ENCODE data around the gene GAB3.
"Not testable (repeated sequence)": the region's sequence is repeated elsewhere in the genome, so short reads cannot be mapped to it uniquely, and the experiment has no call there.

Gene GAB3

GRCh38 chrX:154724993-154725756, 25.7 kb downstream of the GAB3 start:
- no peak for DNase-seq (ENCODE audit: low read depth, low spot score)

GRCh38 chrX:154721155-154721554, 29.7 kb downstream of the GAB3 start:
- no peak for DNase-seq (ENCODE audit: low read depth, low spot score)

GRCh38 chrX:154720067-154720466, 30.8 kb downstream of the GAB3 start:
- DNase-seq (ENCODE audit: low read depth, low spot score), result no peak

- DNase-seq (ENCODE audit: low read depth, low spot score), result peak; percentile 36
These were observed 31.7 kb downstream of the GAB3 start for GRCh38 chrX:154719132-154719675.

GRCh38 chrX:154718616-154719015, 32.3 kb downstream of the GAB3 start:
- no peak for DNase-seq (ENCODE audit: low read depth, low spot score)

- DNase-seq (ENCODE audit: low read depth, low spot score), result peak; percentile 67
These were observed 33.1 kb downstream of the GAB3 start for GRCh38 chrX:154717824-154718223.

- no peak for DNase-seq (ENCODE audit: low read depth, low spot score)
These were observed 35.1 kb downstream of the GAB3 start for GRCh38 chrX:154715825-154716224.

GRCh38 chrX:154714925-154715324, 36.0 kb downstream of the GAB3 start:
- peak; percentile 69 for DNase-seq (ENCODE audit: low read depth, low spot score)

GRCh38 chrX:154712781-154713740, 37.8 kb downstream of the GAB3 start:
- peak; percentile 79 for DNase-seq (ENCODE audit: low read depth, low spot score)

GRCh38 chrX:154711264-154711663, 39.6 kb downstream of the GAB3 start:
- DNase-seq (ENCODE audit: low read depth, low spot score), result no peak

GRCh38 chrX:154710309-154710708, 40.6 kb downstream of the GAB3 start:
- no peak for DNase-seq (ENCODE audit: low read depth, low spot score)

- no peak for DNase-seq (ENCODE audit: low read depth, low spot score)
These were observed 52.1 kb downstream of the GAB3 start for GRCh38 chrX:154698630-154699248.

GRCh38 chrX:154696676-154697045, 54.2 kb downstream of the GAB3 start:
- DNase-seq (ENCODE audit: low read depth, low spot score), result no peak

- peak; percentile 54 for DNase-seq (ENCODE audit: low read depth, low spot score)
These were observed 54.8 kb downstream of the GAB3 start for GRCh38 chrX:154695911-154696675.

GRCh38 chrX:154693394-154693793, 57.5 kb downstream of the GAB3 start:
- no peak for DNase-seq (ENCODE audit: low read depth, low spot score)

GRCh38 chrX:154690438-154690837, 60.4 kb downstream of the GAB3 start:
- not testable (repeated sequence) for DNase-seq (ENCODE audit: low read depth, low spot score)

- not testable (repeated sequence) for DNase-seq (ENCODE audit: low read depth, low spot score)
These were observed 78.8 kb downstream of the GAB3 start for GRCh38 chrX:154672084-154672483.

GRCh38 chrX:154670848-154671247, 80.0 kb downstream of the GAB3 start:
- DNase-seq (ENCODE audit: low read depth, low spot score), result not testable (repeated sequence)

- DNase-seq (ENCODE audit: low read depth, low spot score), result no peak
These were observed 89.0 kb downstream of the GAB3 start for GRCh38 chrX:154661899-154662298.

GRCh38 chrX:154661170-154661569, 89.7 kb downstream of the GAB3 start:
- no peak for DNase-seq (ENCODE audit: low read depth, low spot score)

- no peak for DNase-seq (ENCODE audit: low read depth, low spot score)
These were observed 90.3 kb downstream of the GAB3 start for GRCh38 chrX:154660541-154660940.
